ENCODE results near the gene CACNA1G. TPM values are rescaled to one million over a fixed set of nuclear protein-coding genes. Genes with fewer than 3 reads are reported as not detected.

Gene CACNA1G
- total RNA-seq = 35.7 TPM

DNA sequence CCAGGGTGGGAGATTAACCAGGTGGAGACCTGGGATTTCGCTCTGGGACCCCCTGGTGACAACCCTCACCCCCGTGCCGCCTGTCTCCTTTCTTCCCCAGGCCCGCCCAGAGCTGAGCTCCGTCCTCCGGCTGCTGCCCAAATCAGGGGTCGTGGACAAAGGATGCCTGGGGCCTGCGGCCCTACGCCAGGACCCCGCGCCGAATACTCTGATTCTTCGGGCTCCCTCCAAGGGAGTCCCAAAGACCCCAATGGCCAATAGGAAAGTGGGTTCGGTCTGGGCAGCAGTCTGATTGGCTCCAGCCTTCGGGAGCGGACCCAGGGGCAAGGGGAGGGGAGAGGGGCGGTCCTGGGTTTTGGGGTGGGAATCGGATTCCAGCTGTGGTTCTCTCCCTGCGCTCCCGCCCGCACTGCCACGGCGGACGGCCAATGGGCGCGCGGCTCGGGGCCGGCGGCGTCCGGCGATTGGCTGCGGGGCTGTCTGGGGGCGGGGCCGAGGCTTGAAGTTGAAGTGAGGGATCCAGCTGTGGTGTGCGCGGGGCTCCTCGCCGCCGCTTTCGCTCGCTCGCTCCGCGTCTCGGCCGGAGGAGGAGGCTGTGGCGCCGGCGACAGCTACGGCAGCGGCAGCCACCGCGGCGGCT lies at the start of gene CACNA1G:
CACNA1G (plus strand) TSS at position 531 of the 640 bp plus-strand sequence. CDS start 745 bp downstream, outside the sequence.

DNA sequence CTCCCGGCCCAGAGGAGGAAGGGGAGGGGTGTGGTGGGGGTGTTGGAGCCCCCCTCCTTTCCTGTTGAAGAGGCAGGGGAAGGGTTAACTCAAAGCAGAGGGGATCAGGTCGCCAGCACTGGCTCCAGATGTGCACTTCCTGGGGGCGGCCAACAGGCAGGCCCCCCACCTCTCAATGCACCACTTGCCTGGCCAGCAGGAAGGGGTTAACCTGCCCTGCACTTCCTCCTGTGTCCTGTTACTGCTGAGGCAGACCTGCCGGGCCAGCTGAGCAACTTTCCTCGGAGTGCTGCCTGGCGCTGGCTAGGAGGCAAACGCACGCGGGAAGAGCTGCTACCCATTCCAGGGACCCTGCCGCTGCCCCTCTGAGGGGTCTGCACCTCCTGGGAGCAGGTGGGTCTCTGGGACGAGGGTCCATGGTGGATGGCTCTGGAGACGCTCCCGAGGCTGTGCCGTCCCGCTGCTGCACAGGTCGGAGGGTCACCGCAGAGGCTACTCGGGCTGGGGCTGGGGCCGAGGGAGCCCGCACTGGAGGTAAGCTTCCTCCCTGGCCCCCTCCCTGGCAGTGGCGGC lies 28.0 kb upstream of the CACNA1G start, which contains the start of gene EPN3:
EPN3 (plus strand) TSS at position 284 of the 573 bp plus-strand sequence. CDS start 3,822 bp downstream, outside the sequence.

DNA sequence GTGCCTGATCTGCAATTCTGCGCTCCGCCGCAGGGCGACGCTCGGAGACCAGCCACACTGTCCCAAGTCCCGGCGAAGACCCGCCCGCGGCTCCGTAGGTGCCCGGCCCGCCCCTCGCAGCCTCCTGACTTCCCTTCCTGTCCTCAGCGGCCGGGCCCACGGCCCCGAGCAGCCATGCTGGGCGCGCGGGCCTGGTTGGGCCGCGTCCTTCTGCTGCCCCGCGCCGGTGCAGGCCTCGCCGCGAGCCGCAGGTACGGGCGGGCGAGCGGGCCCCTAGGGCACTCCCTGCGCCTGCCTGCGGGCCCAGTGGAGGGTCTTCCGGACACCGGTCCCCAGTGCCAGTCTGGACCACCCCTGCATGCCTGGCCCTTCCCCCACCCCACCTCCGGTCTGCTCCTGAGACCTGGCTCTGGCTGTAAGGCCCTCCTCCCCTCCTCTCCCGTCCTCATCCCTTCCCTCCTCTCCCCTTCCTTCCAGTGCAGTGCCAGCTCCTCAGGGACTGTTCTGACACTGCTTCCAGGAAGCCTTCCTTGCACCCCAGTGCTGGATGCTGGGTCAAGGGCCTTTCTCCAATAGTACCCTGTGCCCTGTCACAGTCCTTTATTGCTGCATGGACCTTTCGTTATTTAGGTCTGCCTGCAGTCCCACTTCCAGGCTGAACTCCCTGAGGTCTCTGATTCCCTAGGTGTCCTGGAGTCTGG lies 13.3 kb upstream of the CACNA1G start, which contains the start of gene SPATA20:
SPATA20 (plus strand) TSS at position 140 of the 701 bp plus-strand sequence; CDS start at position 175, 35 bp downstream.

DNA sequence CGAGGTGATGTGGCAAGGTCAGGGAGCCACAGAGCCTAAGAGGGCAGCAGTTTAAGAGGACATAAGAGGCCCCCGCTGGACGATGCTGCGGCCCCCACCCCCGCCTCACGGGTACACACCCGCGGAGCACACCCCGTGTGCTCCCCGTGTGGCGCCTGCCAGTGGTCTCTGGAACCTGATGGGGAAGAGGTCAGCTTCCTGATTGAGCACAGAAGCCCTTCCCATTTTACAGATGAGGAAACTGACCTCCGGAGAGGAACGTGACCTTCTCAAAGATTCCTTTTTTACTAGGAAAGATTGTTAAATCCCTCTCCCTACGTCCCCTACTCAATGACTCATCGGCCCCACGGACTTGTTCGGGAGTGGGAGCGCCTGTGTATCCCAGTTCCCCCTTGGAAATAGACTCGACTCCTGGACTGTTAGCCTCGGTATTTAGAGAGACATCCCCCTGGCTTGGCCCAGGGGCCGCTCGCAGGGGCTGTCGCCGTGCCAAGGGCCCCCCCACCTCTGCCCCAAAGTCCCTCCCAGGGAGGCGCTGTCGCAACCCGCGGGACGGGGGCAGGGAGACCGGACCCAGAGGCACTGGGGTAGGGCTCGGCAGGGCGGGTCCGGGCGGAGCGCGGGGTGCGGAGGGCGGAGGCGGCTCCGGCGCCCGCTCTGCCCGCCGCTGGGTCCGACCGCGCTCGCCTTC lies 73.9 kb downstream of the CACNA1G start, which contains the start of gene ABCC3:
ABCC3 (plus strand) TSS at position 658 of the 691 bp plus-strand sequence. CDS start 56 bp downstream, outside the sequence.

Other genes starting within 250 kb of the CACNA1G start
- gene XYLT2, start 214.6 kb upstream of the CACNA1G start, total RNA-seq = 8.8 TPM
- 41.6 TPM for gene MRPL27, start 187.5 kb upstream of the CACNA1G start, total RNA-seq
- 3.4 TPM for gene EME1, start 187.5 kb upstream of the CACNA1G start, total RNA-seq
- gene LRRC59, start 163.2 kb upstream of the CACNA1G start, total RNA-seq = 42.3 TPM
- 5.6 TPM for gene ACSF2, start 134.5 kb upstream of the CACNA1G start, total RNA-seq
- gene CHAD, start 91.8 kb upstream of the CACNA1G start, total RNA-seq = not detected
- gene RSAD1, start 81.9 kb upstream of the CACNA1G start, total RNA-seq = 34.7 TPM
- gene MYCBPAP, start 52.3 kb upstream of the CACNA1G start, total RNA-seq = 2.2 TPM
- 0.63 TPM for gene EPN3, start 28.0 kb upstream of the CACNA1G start, total RNA-seq
- 22.8 TPM for gene SPATA20, start 13.5 kb upstream of the CACNA1G start, total RNA-seq
- 1.3 TPM for gene ABCC3, start 74.2 kb downstream of the CACNA1G start, total RNA-seq
- gene ANKRD40, start 147.2 kb downstream of the CACNA1G start, total RNA-seq = 30.4 TPM
- 248 TPM for gene LUC7L3, start 158.9 kb downstream of the CACNA1G start, total RNA-seq
- gene ANKRD40CL, start 206.8 kb downstream of the CACNA1G start, total RNA-seq = not detected